Upper lobe of left lung (tissue), 4 donors: ENCODE results near the gene ARFGEF3.
"Not testable (repeated sequence)": the region's sequence is repeated elsewhere in the genome, so short reads cannot be mapped to it uniquely, and the experiment has no call there.

Source experiments
- POLR2A ChIP-seq, 4 donors: fragments of 450-650 bp; IDR thresholded peaks; one replicate each; pipeline ENCODE4 v1.5.1; 2016 to 2017; ENCODE audit warnings: antibody characterized with exemption in 4 of 4, mild to moderate bottlenecking in 2 of 4
- TF ChIP-seq, protein P1 (sequence below), 6 experiments: fragments of 450-650 bp in 4 of 6; fragments of 200-600 bp in 2 of 6; sonication (generic) in 2 of 6; IDR thresholded peaks; one replicate each; pipeline ENCODE4 v1.5.1; 2016 to 2019; ENCODE audit warnings: antibody characterized with exemption in 6 of 6

DNA sequence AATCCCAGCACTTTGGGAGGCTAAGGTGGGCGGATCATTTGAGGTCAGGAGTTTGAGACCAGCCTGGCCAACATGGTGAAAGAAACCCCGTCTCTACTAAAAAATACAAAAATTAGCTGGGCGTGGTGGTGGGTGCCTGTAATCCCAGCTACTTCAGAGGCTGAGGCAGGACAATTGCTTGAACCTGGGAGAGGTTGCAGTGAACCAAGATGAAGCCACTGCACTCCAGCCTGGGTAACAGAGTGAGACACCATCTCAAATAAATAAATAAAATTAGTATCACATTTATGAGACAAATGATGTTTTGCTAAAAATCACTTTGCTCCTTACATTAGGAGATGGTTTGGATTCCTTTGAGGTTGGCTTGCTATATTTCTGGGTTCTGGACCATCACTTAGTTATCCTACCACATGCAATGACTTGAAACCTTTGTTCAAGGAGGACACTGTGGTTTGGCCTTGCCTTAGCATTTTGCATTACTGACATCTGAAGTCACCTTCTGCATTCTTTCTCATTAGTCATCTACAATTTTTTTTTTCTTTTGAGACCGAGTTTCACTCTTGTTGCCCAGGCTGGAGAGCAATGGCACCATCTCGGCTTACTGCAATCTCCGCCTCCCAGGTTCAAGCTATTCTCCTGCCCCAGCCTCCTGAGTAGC, 126.8 kb downstream of the ARFGEF3 start:
- TF ChIP-seq, protein P1, sequence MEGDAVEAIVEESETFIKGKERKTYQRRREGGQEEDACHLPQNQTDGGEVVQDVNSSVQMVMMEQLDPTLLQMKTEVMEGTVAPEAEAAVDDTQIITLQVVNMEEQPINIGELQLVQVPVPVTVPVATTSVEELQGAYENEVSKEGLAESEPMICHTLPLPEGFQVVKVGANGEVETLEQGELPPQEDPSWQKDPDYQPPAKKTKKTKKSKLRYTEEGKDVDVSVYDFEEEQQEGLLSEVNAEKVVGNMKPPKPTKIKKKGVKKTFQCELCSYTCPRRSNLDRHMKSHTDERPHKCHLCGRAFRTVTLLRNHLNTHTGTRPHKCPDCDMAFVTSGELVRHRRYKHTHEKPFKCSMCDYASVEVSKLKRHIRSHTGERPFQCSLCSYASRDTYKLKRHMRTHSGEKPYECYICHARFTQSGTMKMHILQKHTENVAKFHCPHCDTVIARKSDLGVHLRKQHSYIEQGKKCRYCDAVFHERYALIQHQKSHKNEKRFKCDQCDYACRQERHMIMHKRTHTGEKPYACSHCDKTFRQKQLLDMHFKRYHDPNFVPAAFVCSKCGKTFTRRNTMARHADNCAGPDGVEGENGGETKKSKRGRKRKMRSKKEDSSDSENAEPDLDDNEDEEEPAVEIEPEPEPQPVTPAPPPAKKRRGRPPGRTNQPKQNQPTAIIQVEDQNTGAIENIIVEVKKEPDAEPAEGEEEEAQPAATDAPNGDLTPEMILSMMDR (IDR thresholded peaks at IDR 0.05): not testable (repeated sequence)
- not testable (repeated sequence) for TF ChIP-seq POLR2A (IDR thresholded peaks at IDR 0.05)
